Muscle layer of duodenum (tissue), 2 donors: ENCODE results near the gene MAPK8.

Source experiments
- H3K27ac ChIP-seq: one replicate; pipeline ENCODE4 v1.7.0; 2013; ENCODE audit warnings: mild to moderate bottlenecking, low read length
- H3K27me3 ChIP-seq: one replicate; pipeline ENCODE4 v1.7.0; 2013; ENCODE audit warnings: low read depth, mild to moderate bottlenecking, control low read depth, low read length
- H3K36me3 ChIP-seq, 2 donors: one replicate each; pipeline ENCODE4 v1.7.0; 2013; ENCODE audit warnings: low read length in 2 of 2, control low read depth in 1 of 2, mild to moderate bottlenecking in 1 of 2; ENCODE audit not compliant: insufficient read depth in 2 of 2, control insufficient read depth in 1 of 2
- H3K4me1 ChIP-seq, 2 donors: one replicate each; pipeline ENCODE4 v1.7.0; 2013; ENCODE audit warnings: low read length in 2 of 2, mild to moderate bottlenecking in 2 of 2, control low read depth in 1 of 2, moderate library complexity in 1 of 2; ENCODE audit not compliant: insufficient read depth in 2 of 2, control insufficient read depth in 1 of 2
- H3K4me3 ChIP-seq, 2 donors: one replicate each; pipeline ENCODE4 v1.7.0; 2013; ENCODE audit warnings: low read length in 2 of 2, low read depth in 1 of 2, mild to moderate bottlenecking in 1 of 2
- H3K9me3 ChIP-seq, 2 donors: one replicate each; pipeline ENCODE4 v1.7.0; 2013; ENCODE audit warnings: low read length in 2 of 2, control low read depth in 1 of 2, mild to moderate bottlenecking in 1 of 2; ENCODE audit not compliant: control insufficient read depth in 1 of 2
- donor health status: healthy.

The MAPK8 gene

GRCh38 chr10:48282829-48283228 lies 23.6 kb upstream of the MAPK8 start:
- no peaks in the 10 kb centered on the region for H3K27me3 ChIP-seq
- no peak overlapping the region for H3K27ac ChIP-seq
- no peaks in the 10 kb centered on the region for H3K36me3 ChIP-seq
- peaks cover 13% of the 10 kb centered on the region in 2 donors for H3K9me3 ChIP-seq
- H3K4me3 ChIP-seq: no peak overlapping the region
- no peaks in the 10 kb centered on the region for H3K4me1 ChIP-seq

- Histone ChIP-seq H3K9me3 (peaks cover 13% of the 10 kb centered on the region in 2 donors), H3K36me3 (no peaks in the 10 kb centered on the region), H3K4me1 (no peaks in the 10 kb centered on the region), H3K27ac (no peak overlapping the region), H3K4me3 (no peak overlapping the region), H3K27me3 (no peaks in the 10 kb centered on the region)
Measured at GRCh38 chr10:48284002-48284546, 22.4 kb upstream of the MAPK8 start.

GRCh38 chr10:48284811-48285210 lies 21.7 kb upstream of the MAPK8 start:
- H3K27ac ChIP-seq: no peak overlapping the region
- H3K36me3 ChIP-seq: no peaks in the 10 kb centered on the region
- no peaks in the 10 kb centered on the region for H3K4me1 ChIP-seq
- peaks cover 13% of the 10 kb centered on the region in 2 donors for H3K9me3 ChIP-seq
- H3K4me3 ChIP-seq: no peak overlapping the region
- no peaks in the 10 kb centered on the region for H3K27me3 ChIP-seq

- no peaks in the 10 kb centered on the region for H3K36me3 ChIP-seq
- no peaks in the 10 kb centered on the region for H3K4me1 ChIP-seq
- no peak overlapping the region for H3K4me3 ChIP-seq
- H3K27me3 ChIP-seq: no peaks in the 10 kb centered on the region
- no peak overlapping the region for H3K27ac ChIP-seq
- H3K9me3 ChIP-seq: peaks cover 9 to 13% of the 10 kb centered on the region in 2 donors
Measured at GRCh38 chr10:48285710-48286109, 20.8 kb upstream of the MAPK8 start.

- H3K9me3 ChIP-seq: peaks cover 9 to 13% of the 10 kb centered on the region in 2 donors
- H3K4me3 ChIP-seq: no peak overlapping the region
- no peak overlapping the region for H3K27ac ChIP-seq
- no peaks in the 10 kb centered on the region for H3K36me3 ChIP-seq
- no peaks in the 10 kb centered on the region for H3K4me1 ChIP-seq
- no peaks in the 10 kb centered on the region for H3K27me3 ChIP-seq
Measured at GRCh38 chr10:48286356-48286755, 20.1 kb upstream of the MAPK8 start.

- H3K4me3 ChIP-seq: no peak overlapping the region
- H3K9me3 ChIP-seq: peaks cover 6 to 13% of the 10 kb centered on the region in 2 donors
- H3K27me3 ChIP-seq: no peaks in the 10 kb centered on the region
- H3K4me1 ChIP-seq: no peaks in the 10 kb centered on the region
- H3K36me3 ChIP-seq: no peaks in the 10 kb centered on the region
- H3K27ac ChIP-seq: no peak overlapping the region
Measured at GRCh38 chr10:48287417-48288391, 18.8 kb upstream of the MAPK8 start.

- Histone ChIP-seq H3K36me3 (no peaks in the 10 kb centered on the region), H3K27me3 (no peaks in the 10 kb centered on the region), H3K4me1 (no peaks in the 10 kb centered on the region), H3K27ac (no peak overlapping the region), H3K4me3 (no peak overlapping the region), H3K9me3 (peaks cover 5 to 8% of the 10 kb centered on the region in 2 donors)
Measured at GRCh38 chr10:48288661-48289060, 17.8 kb upstream of the MAPK8 start.

- Histone ChIP-seq H3K9me3 (no peaks in the 10 kb centered on the region), H3K27ac (no peak overlapping the region), H3K4me1 (no peaks in the 10 kb centered on the region), H3K36me3 (no peaks in the 10 kb centered on the region), H3K4me3 (no peak overlapping the region), H3K27me3 (no peaks in the 10 kb centered on the region)
Measured at GRCh38 chr10:48289501-48290238, 16.8 kb upstream of the MAPK8 start.

- no peaks in the 10 kb centered on the region for H3K4me1 ChIP-seq
- no peaks in the 10 kb centered on the region for H3K36me3 ChIP-seq
- H3K27me3 ChIP-seq: no peaks in the 10 kb centered on the region
- H3K9me3 ChIP-seq: no peaks in the 10 kb centered on the region
- no peak overlapping the region for H3K4me3 ChIP-seq
- no peak overlapping the region for H3K27ac ChIP-seq
Measured at GRCh38 chr10:48290286-48290685, 16.2 kb upstream of the MAPK8 start.

- Histone ChIP-seq H3K9me3 (no peaks in the 10 kb centered on the region), H3K4me3 (no peak overlapping the region), H3K27ac (no peak overlapping the region), H3K27me3 (no peaks in the 10 kb centered on the region), H3K36me3 (no peaks in the 10 kb centered on the region), H3K4me1 (no peaks in the 10 kb centered on the region)
Measured at GRCh38 chr10:48291190-48291589, 15.3 kb upstream of the MAPK8 start.

- Histone ChIP-seq H3K9me3 (no peaks in the 10 kb centered on the region), H3K4me3 (no peak overlapping the region), H3K27me3 (no peaks in the 10 kb centered on the region), H3K4me1 (no peaks in the 10 kb centered on the region), H3K27ac (no peak overlapping the region), H3K36me3 (no peaks in the 10 kb centered on the region)
Measured at GRCh38 chr10:48292616-48293015, 13.9 kb upstream of the MAPK8 start.
